ENCODE measurements around the gene KIAA1671. TPM values are rescaled to one million over a fixed set of nuclear protein-coding genes. Genes with fewer than 3 reads are reported as not detected.
"Not testable (repeated sequence)": the region's sequence is repeated elsewhere in the genome, so short reads cannot be mapped to it uniquely, and the experiment has no call there.

KIAA1671 gene
- total RNA-seq, 1 donor from 2014 or later, result 14.5 TPM

DNA sequence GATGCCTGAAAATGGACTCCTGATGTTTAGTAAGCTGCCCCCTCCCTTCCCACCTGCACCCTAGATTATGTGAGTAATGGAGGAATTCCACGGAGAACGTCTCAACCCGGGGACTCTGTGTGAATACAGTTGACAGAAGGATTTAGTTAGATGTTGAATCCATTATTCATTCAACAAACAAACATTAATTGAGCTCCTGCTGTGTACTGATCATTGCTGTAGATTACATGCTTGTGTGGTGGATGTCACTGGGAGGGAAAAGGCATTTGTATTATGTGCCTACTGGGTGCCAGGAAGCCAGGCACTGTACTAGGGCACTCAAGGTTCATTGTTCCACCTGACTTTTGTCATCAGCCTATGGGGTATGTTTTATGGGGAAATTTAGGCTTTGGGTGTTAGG, 224.3 kb downstream of the KIAA1671 start:
- peaks cover 11% of the 10 kb centered on the region for H3K36me3 Mint-ChIP-seq (ENCODE audit: low read depth)
- H3K27me3 Mint-ChIP-seq (ENCODE audit: low read depth), result no peaks in the 10 kb centered on the region
- TF ChIP-seq, protein P1, sequence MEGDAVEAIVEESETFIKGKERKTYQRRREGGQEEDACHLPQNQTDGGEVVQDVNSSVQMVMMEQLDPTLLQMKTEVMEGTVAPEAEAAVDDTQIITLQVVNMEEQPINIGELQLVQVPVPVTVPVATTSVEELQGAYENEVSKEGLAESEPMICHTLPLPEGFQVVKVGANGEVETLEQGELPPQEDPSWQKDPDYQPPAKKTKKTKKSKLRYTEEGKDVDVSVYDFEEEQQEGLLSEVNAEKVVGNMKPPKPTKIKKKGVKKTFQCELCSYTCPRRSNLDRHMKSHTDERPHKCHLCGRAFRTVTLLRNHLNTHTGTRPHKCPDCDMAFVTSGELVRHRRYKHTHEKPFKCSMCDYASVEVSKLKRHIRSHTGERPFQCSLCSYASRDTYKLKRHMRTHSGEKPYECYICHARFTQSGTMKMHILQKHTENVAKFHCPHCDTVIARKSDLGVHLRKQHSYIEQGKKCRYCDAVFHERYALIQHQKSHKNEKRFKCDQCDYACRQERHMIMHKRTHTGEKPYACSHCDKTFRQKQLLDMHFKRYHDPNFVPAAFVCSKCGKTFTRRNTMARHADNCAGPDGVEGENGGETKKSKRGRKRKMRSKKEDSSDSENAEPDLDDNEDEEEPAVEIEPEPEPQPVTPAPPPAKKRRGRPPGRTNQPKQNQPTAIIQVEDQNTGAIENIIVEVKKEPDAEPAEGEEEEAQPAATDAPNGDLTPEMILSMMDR (conservative IDR thresholded peaks at IDR 0.05), result no peak
- no peak overlapping the region for H3K27ac Mint-ChIP-seq (ENCODE audit: unreplicated experiment)
- H3K4me1 Mint-ChIP-seq, result no peaks in the 10 kb centered on the region
- H3K9me3 Mint-ChIP-seq, result peaks cover 5% of the 10 kb centered on the region
- no peak overlapping the region for H3K4me3 Mint-ChIP-seq
- DNase-seq (ENCODE audit: low read depth, low spot score), result no peak

DNA sequence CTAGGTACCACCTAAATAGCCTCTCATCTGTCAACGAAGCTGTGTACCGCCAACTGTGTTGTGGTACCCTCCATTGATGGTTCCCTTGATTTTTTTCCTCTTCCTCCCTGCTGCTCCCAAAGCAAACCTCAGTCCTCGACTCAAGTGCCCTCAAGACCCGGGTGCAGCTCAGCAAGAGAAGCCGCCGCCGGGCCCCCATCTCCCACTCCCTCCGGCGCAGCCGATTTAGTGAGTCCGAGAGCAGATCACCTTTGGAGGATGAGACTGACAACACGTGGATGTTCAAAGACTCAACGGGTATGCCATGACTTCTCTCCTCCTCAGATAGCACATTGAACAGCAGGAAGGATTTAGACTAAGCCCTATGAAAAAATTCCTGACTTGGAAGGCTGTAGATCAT, 224.7 kb downstream of the KIAA1671 start:
- TF ChIP-seq, protein P1 (conservative IDR thresholded peaks at IDR 0.05), result no peak
- H3K4me3 Mint-ChIP-seq, result no peak overlapping the region
- H3K27ac Mint-ChIP-seq (ENCODE audit: unreplicated experiment), result no peak overlapping the region
- H3K4me1 Mint-ChIP-seq, result no peaks in the 10 kb centered on the region
- H3K36me3 Mint-ChIP-seq (ENCODE audit: low read depth), result peaks cover 11% of the 10 kb centered on the region
- DNase-seq (ENCODE audit: low read depth, low spot score), result no peak
- H3K27me3 Mint-ChIP-seq (ENCODE audit: low read depth), result no peaks in the 10 kb centered on the region
- H3K9me3 Mint-ChIP-seq, result peaks cover 5% of the 10 kb centered on the region

DNA sequence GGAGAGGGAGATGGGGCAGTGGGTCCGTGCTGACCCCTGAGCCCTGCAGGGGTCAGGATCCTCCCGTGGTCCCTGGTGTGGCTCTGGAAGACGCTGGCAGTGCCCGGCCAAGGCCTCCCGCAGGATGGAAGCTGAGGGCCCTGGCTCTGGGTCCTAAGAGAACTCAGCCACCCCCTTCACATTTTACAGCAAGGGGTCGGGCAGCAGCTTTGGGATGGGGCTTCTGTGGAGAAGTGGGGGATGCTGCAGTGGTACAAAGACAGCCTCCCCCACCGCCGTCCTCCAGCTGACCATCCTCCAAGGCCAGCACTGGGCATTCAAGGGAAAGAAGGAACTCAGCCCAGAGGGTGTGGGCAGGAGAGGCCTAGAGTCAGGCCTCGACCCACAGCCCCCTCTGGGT, 225.4 kb downstream of the KIAA1671 start:
- TF ChIP-seq, protein P1 (conservative IDR thresholded peaks at IDR 0.05), result no peak
- Mint-ChIP-seq H3K9me3 (peaks cover 5% of the 10 kb centered on the region), H3K4me3 (no peak overlapping the region), H3K27ac (ENCODE audit: unreplicated experiment) (no peak overlapping the region), H3K36me3 (ENCODE audit: low read depth) (peaks cover 13% of the 10 kb centered on the region), H3K4me1 (no peaks in the 10 kb centered on the region), H3K27me3 (ENCODE audit: low read depth) (no peaks in the 10 kb centered on the region)
- no peak for DNase-seq (ENCODE audit: low read depth, low spot score)

DNA sequence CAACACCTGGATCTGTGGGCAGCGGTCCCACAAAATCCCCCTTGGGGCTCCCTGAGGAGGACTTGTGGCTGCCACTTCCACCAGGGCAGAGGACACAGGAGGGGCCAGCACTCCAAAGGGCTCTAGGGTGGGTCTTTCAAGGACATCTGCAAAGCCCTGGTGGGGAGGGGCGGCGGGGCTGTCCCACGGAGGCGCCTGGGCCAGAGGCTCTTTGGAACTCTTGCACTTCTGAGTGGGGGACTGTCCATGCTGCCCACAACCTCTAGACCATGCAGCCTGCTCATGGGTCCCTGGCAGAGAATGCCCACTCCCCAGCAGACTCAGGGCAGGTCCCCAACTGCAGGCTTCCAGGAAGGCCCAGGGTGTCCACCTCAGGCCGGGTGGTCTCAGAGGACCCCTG, 225.8 kb downstream of the KIAA1671 start:
- not testable (repeated sequence) for H3K4me1 Mint-ChIP-seq; H3K9me3 Mint-ChIP-seq; H3K4me3 Mint-ChIP-seq; H3K27ac Mint-ChIP-seq (ENCODE audit: unreplicated experiment); H3K27me3 Mint-ChIP-seq (ENCODE audit: low read depth); DNase-seq (ENCODE audit: low read depth, low spot score)
- H3K36me3 Mint-ChIP-seq (ENCODE audit: low read depth), result peaks cover 13% of the 10 kb centered on the region

DNA sequence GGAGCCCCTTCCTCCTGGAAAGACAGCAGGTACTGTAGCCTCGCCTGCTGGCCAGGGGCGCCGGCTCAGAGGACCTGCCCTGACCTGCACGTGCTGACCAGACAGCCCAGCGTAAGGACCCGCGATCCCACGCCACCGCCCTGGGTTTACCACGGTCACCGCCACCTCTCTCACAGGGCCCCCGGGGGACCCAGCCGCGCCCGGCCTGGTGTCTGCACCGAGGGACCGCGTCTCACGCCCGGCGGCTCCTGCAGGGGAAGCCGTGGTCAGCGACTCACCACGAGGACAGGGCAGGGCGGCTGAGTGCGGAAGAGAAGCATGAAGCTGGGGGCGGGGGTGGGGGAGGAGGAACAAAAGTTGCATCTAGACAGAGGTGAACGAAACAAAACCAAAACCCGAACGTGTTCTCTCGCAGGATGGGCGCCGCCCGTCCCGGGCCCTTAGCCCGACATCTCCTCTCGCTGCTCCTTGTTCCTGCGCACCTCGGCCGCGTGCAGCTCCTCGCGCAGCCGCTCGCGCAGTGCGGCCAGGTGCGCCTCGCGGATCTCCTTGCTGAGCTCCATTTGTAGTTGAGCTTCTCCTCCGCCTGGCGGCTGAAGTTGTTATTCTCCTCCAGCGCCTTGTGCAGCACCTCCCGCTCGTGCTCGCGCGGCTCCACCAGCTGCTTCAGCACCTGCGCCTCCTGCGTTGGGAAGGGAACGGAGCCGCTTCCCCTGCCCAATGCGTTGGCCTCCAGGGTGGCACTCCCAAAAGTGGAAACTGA, 226.5 kb downstream of the KIAA1671 start:
- not testable (repeated sequence) for H3K4me1 Mint-ChIP-seq; H3K27ac Mint-ChIP-seq (ENCODE audit: unreplicated experiment); H3K4me3 Mint-ChIP-seq; H3K9me3 Mint-ChIP-seq; H3K27me3 Mint-ChIP-seq (ENCODE audit: low read depth); DNase-seq (ENCODE audit: low read depth, low spot score)
- H3K36me3 Mint-ChIP-seq (ENCODE audit: low read depth), result peaks cover 13% of the 10 kb centered on the region

DNA sequence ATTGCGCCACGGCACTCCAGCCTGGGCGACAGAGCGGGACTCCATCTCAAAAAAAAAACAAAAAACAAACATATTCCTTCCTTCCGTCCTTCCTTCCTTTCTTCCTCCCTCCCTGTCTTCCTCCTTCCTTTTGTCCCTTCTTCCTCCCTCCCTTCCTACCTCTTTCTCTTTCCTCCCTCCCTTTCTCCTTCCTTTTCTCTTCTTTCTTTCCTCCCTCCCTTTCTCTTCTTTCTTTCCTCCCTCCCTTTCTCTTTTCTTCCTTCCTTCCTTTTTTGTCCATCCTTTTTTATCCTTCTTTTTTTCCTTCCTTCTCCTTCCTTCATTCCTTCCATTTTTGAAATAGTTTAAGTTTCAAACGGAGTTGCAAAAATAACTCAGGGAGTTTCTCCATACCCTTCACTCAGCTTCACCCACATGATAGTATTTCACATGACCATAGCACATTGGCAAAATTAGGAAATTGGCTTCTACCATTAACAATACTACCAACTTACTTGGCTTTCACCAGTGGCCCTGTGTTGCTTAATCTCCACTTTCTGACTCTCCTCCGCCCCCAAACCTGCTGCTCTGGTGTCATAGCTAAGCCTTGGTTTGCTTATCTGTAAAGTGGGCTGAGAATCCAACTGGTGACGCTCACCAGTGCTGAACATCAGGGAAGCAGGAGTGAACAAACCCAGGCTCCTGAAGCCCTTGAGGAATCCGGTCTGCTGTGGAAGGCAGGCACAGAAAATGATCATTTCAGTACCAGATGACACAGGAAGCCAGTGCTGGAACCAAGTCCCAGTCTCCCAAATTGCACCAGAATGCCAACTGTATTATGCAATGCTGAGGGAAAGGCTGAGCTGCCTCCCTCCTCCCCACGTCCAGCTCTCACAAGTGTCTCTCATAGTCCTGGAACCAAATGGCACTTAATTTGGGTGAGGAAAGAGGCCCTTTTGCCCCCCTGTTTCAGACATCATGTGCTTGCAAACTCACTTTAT, 229.9 kb downstream of the KIAA1671 start:
- peaks cover 5% of the 10 kb centered on the region for H3K9me3 Mint-ChIP-seq
- DNase-seq (ENCODE audit: low read depth, low spot score), result no peak
- TF ChIP-seq, protein P1 (conservative IDR thresholded peaks at IDR 0.05), result no peak
- H3K27me3 Mint-ChIP-seq (ENCODE audit: low read depth), result no peaks in the 10 kb centered on the region
- no peaks in the 10 kb centered on the region for H3K4me1 Mint-ChIP-seq
- H3K27ac Mint-ChIP-seq (ENCODE audit: unreplicated experiment), result peak overlapping the region; percentile 69
- H3K36me3 Mint-ChIP-seq (ENCODE audit: low read depth), result peaks cover 17% of the 10 kb centered on the region
- no peak overlapping the region for H3K4me3 Mint-ChIP-seq

All from neural crest cell (in vitro differentiated cells).